Panc1 (cell line): Measurements from ENCODE around the gene CHD6. TPM values are rescaled to one million over a fixed set of nuclear protein-coding genes. Genes with fewer than 3 reads are reported as not detected.

Source experiments
- ATAC-seq: fragments of 200-7000 bp; cut with Tn5 transposase; 2 replicates; pipeline ENCODE4 v1.9.1; 2020; ENCODE audit warnings: mild to moderate bottlenecking, moderate library complexity
- BruUV-seq: library from RNA; stranded (reverse); fragments of 400-500 nt; replicated peaks from 2 replicates; lab custom pipeline; 2021; lab: Mats Ljungman, UMichigan
- CTCF ChIA-PET: fragments of 300-600 bp; sonication (Branson Sonifier 250); formaldehyde crosslinking; loops from one replicate; lab custom pipeline; 2022; ENCODE audit warnings: antibody characterized with exemption; lab: Charles Lee
- POLR2A ChIA-PET: fragments of 300-600 bp; sonication (Branson Sonifier 250); formaldehyde crosslinking; loops from one replicate; lab custom pipeline; 2022; ENCODE audit warnings: antibody characterized with exemption; lab: Charles Lee
- DNase-seq: peaks from one replicate; pipeline ENCODE4 v3.0.0-alpha.2; 2010; ENCODE audit warnings: low read depth, low spot score
- H3K27ac ChIP-seq: 2 replicates; pipeline ENCODE4 v1.5.1; 2011; ENCODE audit warnings: mild to moderate bottlenecking, low read length, inconsistent platforms
- H3K27me3 ChIP-seq: fragments of 200-500 bp; sonication (Bioruptor generic); 2 replicates; pipeline ENCODE4 v1.6.0; 2014; ENCODE audit warnings: low read length, inconsistent platforms; ENCODE audit not compliant: control insufficient read depth, insufficient read depth
- H3K36me3 ChIP-seq: fragments of 200-500 bp; sonication (Bioruptor generic); 2 replicates; pipeline ENCODE4 v1.5.1; 2014; ENCODE audit warnings: inconsistent platforms, mild to moderate bottlenecking, low read length, moderate library complexity; ENCODE audit not compliant: control insufficient read depth, insufficient read depth
- H3K4me1 ChIP-seq: 2 replicates; pipeline ENCODE4 v1.5.1; 2011; ENCODE audit warnings: inconsistent platforms, mild to moderate bottlenecking, low read length, moderate library complexity; ENCODE audit not compliant: control insufficient read depth, insufficient read depth
- H3K4me3 ChIP-seq, 2 experiments: 2 replicates each; pipeline ENCODE4 v1.5.1; 2011 to 2012; ENCODE audit warnings: low read depth in 2 of 2, low read length in 2 of 2, mild to moderate bottlenecking in 2 of 2, inconsistent platforms in 1 of 2, moderate library complexity in 1 of 2
- H3K9me3 ChIP-seq: fragments of 200-500 bp; sonication (Bioruptor generic); 2 replicates; pipeline ENCODE4 v1.5.1; 2014; ENCODE audit warnings: low read depth, mild to moderate bottlenecking, inconsistent platforms, low read length, moderate library complexity; ENCODE audit not compliant: control insufficient read depth, insufficient read depth
- POLR2AphosphoS5 ChIP-seq: IDR thresholded peaks from 2 replicates; pipeline ENCODE4 v1.6.1; 2012; ENCODE audit warnings: mild to moderate bottlenecking, low read depth, low read length, moderate library complexity
- SIN3A ChIP-seq: IDR thresholded peaks from 2 replicates; pipeline ENCODE4 v1.6.1; 2012; ENCODE audit warnings: low read depth, mild to moderate bottlenecking, low read length, moderate library complexity, borderline replicate concordance; ENCODE audit not compliant: insufficient read depth
- TCF7L2 ChIP-seq: IDR thresholded peaks from 2 replicates; pipeline ENCODE4 v1.6.1; 2011; ENCODE audit warnings: mild to moderate bottlenecking, low read depth, low read length, inconsistent platforms
- in situ Hi-C: cut with HindIII; loops from 2 replicates; pipeline ENCODE4 v1.10.0; 2016; ENCODE audit warnings: low sequenced_read_pairs, low pct_unique_long_range_greater_than_20kb
- intact Hi-C: fragments of 100-400 bp; cut with micrococcal nuclease; formaldehyde crosslinking; loops from one replicate; pipeline ENCODE4 v1.10.0; 2022; ENCODE audit not compliant: unreplicated experiment
- total RNA-seq: library from RNA; stranded (reverse); gene quantifications from one replicate; pipeline ENCODE4 v1.2.1, GENCODE V29; 2021; ENCODE audit not compliant: unreplicated experiment
- TF ChIP-seq, protein P1 (sequence below): fragments of 450-650 bp; IDR thresholded peaks from 2 replicates; pipeline ENCODE4 v1.5.1; 2017; ENCODE audit warnings: mild to moderate bottlenecking
- TF ChIP-seq, protein P2 (sequence below), 2 experiments: IDR thresholded peaks; 2 replicates each; pipeline ENCODE4 v1.6.1; 2011 to 2012; ENCODE audit warnings: low read depth in 2 of 2, control low read depth in 1 of 2, low read length in 1 of 2, mild to moderate bottlenecking in 1 of 2, moderate library complexity in 1 of 2; ENCODE audit not compliant: insufficient read depth in 1 of 2

CHD6 gene
- total RNA-seq, 1 experiment from 2014 or later, result 21.3 TPM

DNA sequence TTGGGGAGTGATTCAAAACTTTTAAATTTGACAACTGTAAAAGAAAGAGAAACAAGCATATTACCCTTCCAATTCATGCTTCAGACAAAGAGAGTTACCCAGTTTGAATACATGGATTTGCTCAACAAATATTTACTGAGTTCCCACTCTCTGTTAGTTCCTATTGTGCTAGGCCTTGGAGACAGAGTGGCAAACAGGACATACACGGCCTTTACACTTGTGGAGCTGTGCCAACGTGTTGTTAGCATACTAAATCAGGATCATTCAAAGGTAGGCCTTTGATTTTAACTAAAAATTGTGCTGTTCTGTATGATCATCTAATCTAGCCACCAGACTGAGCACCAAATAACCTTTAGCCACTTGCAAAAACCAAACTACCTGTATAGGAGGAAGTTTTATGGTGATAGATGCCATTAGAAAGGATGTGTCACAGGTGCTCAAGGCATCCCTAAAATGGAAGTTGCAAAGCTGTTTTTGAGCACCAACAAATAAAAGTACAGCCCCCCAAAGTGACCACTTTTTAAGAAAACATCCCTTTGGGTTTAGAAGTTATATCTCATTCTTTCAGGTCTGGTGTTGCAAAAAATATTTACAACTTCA lies 84.5 kb downstream of the CHD6 start:
- no peaks in the 10 kb centered on the region for H3K9me3 ChIP-seq
- H3K27me3 ChIP-seq, result no peaks in the 10 kb centered on the region
- CTCF ChIA-PET, result no interaction called here
- POLR2A ChIA-PET, result no interaction called here
- no peak overlapping the region for H3K27ac ChIP-seq
- H3K36me3 ChIP-seq, result no peaks in the 10 kb centered on the region
- no peak for DNase-seq
- H3K4me3 ChIP-seq, result no peak overlapping the region
- no TSS peak for BruUV-seq
- intact Hi-C loops (no loop called here), in situ Hi-C loops (no loop called here)
- TF ChIP-seq TCF7L2 (no peak), SIN3A (no peak), POLR2AphosphoS5 (no peak)
- TF ChIP-seq, protein P1, sequence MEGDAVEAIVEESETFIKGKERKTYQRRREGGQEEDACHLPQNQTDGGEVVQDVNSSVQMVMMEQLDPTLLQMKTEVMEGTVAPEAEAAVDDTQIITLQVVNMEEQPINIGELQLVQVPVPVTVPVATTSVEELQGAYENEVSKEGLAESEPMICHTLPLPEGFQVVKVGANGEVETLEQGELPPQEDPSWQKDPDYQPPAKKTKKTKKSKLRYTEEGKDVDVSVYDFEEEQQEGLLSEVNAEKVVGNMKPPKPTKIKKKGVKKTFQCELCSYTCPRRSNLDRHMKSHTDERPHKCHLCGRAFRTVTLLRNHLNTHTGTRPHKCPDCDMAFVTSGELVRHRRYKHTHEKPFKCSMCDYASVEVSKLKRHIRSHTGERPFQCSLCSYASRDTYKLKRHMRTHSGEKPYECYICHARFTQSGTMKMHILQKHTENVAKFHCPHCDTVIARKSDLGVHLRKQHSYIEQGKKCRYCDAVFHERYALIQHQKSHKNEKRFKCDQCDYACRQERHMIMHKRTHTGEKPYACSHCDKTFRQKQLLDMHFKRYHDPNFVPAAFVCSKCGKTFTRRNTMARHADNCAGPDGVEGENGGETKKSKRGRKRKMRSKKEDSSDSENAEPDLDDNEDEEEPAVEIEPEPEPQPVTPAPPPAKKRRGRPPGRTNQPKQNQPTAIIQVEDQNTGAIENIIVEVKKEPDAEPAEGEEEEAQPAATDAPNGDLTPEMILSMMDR, result no peak
- ATAC-seq, result no peak
- H3K4me1 ChIP-seq, result no peaks in the 10 kb centered on the region

DNA sequence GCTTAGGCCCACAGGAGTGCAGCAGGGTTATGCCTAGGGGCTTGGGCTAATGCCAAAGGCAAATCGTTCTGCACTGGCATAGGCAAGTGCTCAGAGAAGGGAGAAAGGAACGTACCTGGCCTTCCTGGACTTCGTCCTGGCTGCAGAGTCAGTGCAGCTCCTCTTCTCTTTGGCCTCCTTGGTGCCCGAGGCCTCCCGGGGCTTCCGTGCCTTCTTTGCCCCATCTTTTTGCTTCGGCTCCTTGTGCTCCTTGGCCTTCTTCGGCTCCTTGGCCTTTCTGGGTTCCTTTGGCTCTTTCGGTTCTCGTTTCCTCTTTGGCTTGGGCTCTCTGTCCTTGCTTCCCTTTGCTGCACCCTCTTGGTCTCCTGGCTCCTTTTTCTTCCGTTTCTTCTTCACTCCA lies 85.2 kb downstream of the CHD6 start:
- DNase-seq (no peak), ATAC-seq (no peak)
- CTCF ChIA-PET, result no interaction called here
- POLR2A ChIA-PET, result interaction anchor here (0.6 kb wide), 1 partner anchor 17 kb away, joined by 5 read pairs; no protein-coding TSS in a partner anchor
- Histone ChIP-seq H3K4me1 (no peaks in the 10 kb centered on the region), H3K36me3 (no peaks in the 10 kb centered on the region), H3K27me3 (no peaks in the 10 kb centered on the region), H3K4me3 (no peak overlapping the region), H3K9me3 (no peaks in the 10 kb centered on the region), H3K27ac (no peak overlapping the region)
- no TSS peak for BruUV-seq
- intact Hi-C loops (no loop called here), in situ Hi-C loops (no loop called here)
- TF ChIP-seq POLR2AphosphoS5 (no peak), TCF7L2 (no peak), SIN3A (no peak)
- TF ChIP-seq, protein P1, result no peak
- TF ChIP-seq, protein P2, sequence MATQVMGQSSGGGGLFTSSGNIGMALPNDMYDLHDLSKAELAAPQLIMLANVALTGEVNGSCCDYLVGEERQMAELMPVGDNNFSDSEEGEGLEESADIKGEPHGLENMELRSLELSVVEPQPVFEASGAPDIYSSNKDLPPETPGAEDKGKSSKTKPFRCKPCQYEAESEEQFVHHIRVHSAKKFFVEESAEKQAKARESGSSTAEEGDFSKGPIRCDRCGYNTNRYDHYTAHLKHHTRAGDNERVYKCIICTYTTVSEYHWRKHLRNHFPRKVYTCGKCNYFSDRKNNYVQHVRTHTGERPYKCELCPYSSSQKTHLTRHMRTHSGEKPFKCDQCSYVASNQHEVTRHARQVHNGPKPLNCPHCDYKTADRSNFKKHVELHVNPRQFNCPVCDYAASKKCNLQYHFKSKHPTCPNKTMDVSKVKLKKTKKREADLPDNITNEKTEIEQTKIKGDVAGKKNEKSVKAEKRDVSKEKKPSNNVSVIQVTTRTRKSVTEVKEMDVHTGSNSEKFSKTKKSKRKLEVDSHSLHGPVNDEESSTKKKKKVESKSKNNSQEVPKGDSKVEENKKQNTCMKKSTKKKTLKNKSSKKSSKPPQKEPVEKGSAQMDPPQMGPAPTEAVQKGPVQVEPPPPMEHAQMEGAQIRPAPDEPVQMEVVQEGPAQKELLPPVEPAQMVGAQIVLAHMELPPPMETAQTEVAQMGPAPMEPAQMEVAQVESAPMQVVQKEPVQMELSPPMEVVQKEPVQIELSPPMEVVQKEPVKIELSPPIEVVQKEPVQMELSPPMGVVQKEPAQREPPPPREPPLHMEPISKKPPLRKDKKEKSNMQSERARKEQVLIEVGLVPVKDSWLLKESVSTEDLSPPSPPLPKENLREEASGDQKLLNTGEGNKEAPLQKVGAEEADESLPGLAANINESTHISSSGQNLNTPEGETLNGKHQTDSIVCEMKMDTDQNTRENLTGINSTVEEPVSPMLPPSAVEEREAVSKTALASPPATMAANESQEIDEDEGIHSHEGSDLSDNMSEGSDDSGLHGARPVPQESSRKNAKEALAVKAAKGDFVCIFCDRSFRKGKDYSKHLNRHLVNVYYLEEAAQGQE (IDR thresholded peaks at IDR 0.05; ENCODE audit: insufficient read depth in 1 of 2, low read depth in 2 of 2, low read length in 1 of 2), result no peak
